Cardiac muscle cell (in vitro differentiated cells and primary cell): ENCODE results near the gene SFXN3. TPM values are rescaled to one million over a fixed set of nuclear protein-coding genes. Genes with fewer than 3 reads are reported as not detected.

Experiments
- DNase-seq, 2 donors: peaks; one replicate each; pipeline versions ENCODE4 v3.0.0 to v3.0.0-alpha.2; 2010 to 2017; ENCODE audit warnings: low read depth in 1 of 2, low spot score in 1 of 2
- H3K27ac ChIP-seq: fragments of 200-600 bp; sonication (generic); 2 replicates; pipeline ENCODE4 v1.5.1; 2016
- H3K27me3 ChIP-seq: fragments of 200-600 bp; sonication (generic); 2 replicates; pipeline ENCODE4 v1.6.0; 2016; ENCODE audit warnings: control low read depth
- H3K36me3 ChIP-seq: fragments of 200-600 bp; sonication (generic); 2 replicates; pipeline ENCODE4 v1.5.1; 2016; ENCODE audit warnings: control low read depth
- H3K4me1 ChIP-seq: fragments of 200-600 bp; sonication (generic); 2 replicates; pipeline ENCODE4 v1.8.1; 2017; ENCODE audit warnings: low read depth, mild to moderate bottlenecking, mixed run types
- H3K4me3 ChIP-seq: fragments of 200-600 bp; sonication (generic); 2 replicates; pipeline ENCODE4 v1.5.1; 2016; ENCODE audit warnings: mild to moderate bottlenecking
- H3K9me3 ChIP-seq: fragments of 200-600 bp; sonication (generic); 2 replicates; pipeline ENCODE4 v1.5.1; 2017; ENCODE audit warnings: low read depth, mild to moderate bottlenecking, control low read depth
- CTCF ChIP-seq: IDR thresholded peaks from 2 replicates; pipeline ENCODE4 v1.5.1; 2012; ENCODE audit warnings: low read depth, mild to moderate bottlenecking, low read length
- polyA plus RNA-seq: library from polyadenylated mRNA; unstranded; fragments of >200 nt; fragmentation: Nextera tagmentation; extraction: Ambion mirVana; gene quantifications from 2 replicates; pipeline ENCODE4 v1.2.1, GENCODE V29; 2016
- total RNA-seq: library from RNA; depleted of rRNA; stranded (reverse); fragments of >200 nt; gene quantifications from 2 replicates; pipeline ENCODE4 v1.2.3, GENCODE V29; 2016

SFXN3 gene
- total and polyA plus RNA-seq, 2 experiments from 2014 or later: 23.4 to 37.8 TPM

DNA sequence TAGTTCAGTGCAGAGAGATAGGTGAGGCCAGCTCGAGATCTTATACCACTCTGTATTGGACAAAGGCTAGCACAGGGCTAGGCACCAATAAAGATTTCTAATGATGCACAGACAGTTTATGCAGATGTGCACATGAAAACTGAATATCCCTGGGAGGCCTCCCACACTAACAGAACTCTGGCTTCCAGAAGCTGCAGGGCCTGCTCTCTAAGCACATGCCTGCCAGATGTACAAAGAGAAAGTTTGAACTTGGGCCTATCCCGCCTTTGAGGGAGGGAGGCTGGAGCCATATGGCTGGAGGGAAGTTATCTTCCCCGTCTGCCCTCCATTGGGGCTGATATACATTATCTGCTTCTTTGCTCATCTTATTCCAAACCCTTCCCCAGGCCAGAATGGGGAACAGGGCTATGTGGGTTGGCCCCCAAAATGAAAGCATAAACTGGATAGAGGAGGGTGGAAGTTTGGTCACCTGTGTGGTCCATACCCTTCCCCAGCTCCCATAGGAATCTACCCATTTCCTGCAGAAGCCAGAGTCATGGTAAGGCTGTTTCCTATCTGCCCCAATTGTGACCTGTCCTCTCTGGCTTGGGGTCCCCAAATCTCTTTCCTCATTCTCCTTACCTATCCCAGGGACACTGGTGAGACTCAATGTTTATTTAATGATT lies 34.6 kb downstream of the SFXN3 start:
- H3K4me3 ChIP-seq: peak overlapping the region; percentile 46
- no peaks in the 10 kb centered on the region for H3K9me3 ChIP-seq
- peak in 1 of 2 donors; percentile 32 for DNase-seq
- TF ChIP-seq CTCF: no peak
- H3K4me1 ChIP-seq: peaks cover 36% of the 10 kb centered on the region
- H3K36me3 ChIP-seq: no peaks in the 10 kb centered on the region
- peaks cover 30% of the 10 kb centered on the region for H3K27me3 ChIP-seq
- H3K27ac ChIP-seq: peak overlapping the region; percentile 19

GRCh38 chr10:101066146-101066895 lies 35.3 kb downstream of the SFXN3 start:
- peak; percentile 60 to 75 for DNase-seq
- H3K27ac ChIP-seq: peak overlapping the region; percentile 52
- peaks cover 30% of the 10 kb centered on the region for H3K27me3 ChIP-seq
- peak; percentile 58 for TF ChIP-seq CTCF
- no peaks in the 10 kb centered on the region for H3K9me3 ChIP-seq
- no peaks in the 10 kb centered on the region for H3K36me3 ChIP-seq
- peaks cover 33% of the 10 kb centered on the region for H3K4me1 ChIP-seq
- H3K4me3 ChIP-seq: peak overlapping the region; percentile 46

DNA sequence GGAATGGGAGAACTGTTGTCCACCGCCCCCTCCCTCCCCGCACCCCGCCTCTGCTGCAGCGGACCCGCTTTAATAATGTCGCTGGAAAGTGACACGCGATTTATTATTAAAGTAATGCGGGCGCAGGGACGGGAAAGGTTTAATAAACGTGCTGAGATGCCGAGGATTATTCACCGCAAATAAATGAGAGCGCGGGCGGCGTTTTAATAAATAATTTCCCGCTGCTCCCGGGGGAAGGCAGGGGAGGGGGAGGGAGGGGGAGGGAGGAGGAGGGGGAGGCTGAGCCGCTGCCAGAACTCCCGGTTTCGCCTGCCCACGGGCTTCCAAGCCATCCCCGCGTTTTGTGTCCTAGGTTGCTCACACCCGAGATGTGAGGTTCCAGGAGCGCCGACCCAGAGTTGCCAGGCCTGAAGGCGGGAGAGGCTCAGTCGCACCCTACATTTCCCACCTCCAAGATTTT lies 35.9 kb downstream of the SFXN3 start:
- H3K27me3 ChIP-seq: peaks cover 30% of the 10 kb centered on the region
- no peak overlapping the region for H3K27ac ChIP-seq
- no peak for TF ChIP-seq CTCF
- H3K4me3 ChIP-seq: peak overlapping the region; percentile 46
- H3K36me3 ChIP-seq: no peaks in the 10 kb centered on the region
- no peaks in the 10 kb centered on the region for H3K9me3 ChIP-seq
- H3K4me1 ChIP-seq: peaks cover 27% of the 10 kb centered on the region
- DNase-seq: peak in 1 of 2 donors; percentile 31

- TF ChIP-seq CTCF: peak; percentile 85
- DNase-seq: peak; percentile 83 to 87
- peak overlapping the region; percentile 46 for H3K4me3 ChIP-seq
- H3K4me1 ChIP-seq: peaks cover 23% of the 10 kb centered on the region
- peaks cover 30% of the 10 kb centered on the region for H3K27me3 ChIP-seq
- no peaks in the 10 kb centered on the region for H3K36me3 ChIP-seq
- H3K27ac ChIP-seq: no peak overlapping the region
- no peaks in the 10 kb centered on the region for H3K9me3 ChIP-seq
Observed at GRCh38 chr10:101067356-101068083, 36.5 kb downstream of the SFXN3 start.

DNA sequence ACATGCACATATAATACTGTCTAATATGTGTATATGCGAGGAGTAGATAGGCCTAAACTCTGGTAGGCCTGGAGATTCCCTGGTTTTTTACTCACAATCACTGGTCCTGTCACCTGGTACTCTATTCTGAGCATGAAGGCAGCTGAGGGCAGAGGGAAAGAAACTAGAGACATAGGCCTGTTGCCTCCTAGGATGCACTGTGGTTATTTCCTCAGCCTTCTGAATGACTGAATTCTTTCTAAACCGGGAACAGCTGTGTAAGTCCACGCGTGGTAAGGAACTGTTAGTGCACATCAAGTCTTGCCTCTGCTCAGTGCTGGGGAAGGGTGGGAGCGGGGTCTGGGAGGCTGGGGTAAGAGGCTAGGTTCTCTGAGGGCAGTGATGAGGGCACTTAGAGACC lies 38.4 kb downstream of the SFXN3 start:
- no peaks in the 10 kb centered on the region for H3K9me3 ChIP-seq
- peaks cover 24% of the 10 kb centered on the region for H3K27me3 ChIP-seq
- peaks cover 13% of the 10 kb centered on the region for H3K4me1 ChIP-seq
- H3K27ac ChIP-seq: no peak overlapping the region
- no peak overlapping the region for H3K4me3 ChIP-seq
- no peak for TF ChIP-seq CTCF
- DNase-seq: no peak
- H3K36me3 ChIP-seq: no peaks in the 10 kb centered on the region
